ENCODE data around the gene PARK7.

Gene PARK7

DNA sequence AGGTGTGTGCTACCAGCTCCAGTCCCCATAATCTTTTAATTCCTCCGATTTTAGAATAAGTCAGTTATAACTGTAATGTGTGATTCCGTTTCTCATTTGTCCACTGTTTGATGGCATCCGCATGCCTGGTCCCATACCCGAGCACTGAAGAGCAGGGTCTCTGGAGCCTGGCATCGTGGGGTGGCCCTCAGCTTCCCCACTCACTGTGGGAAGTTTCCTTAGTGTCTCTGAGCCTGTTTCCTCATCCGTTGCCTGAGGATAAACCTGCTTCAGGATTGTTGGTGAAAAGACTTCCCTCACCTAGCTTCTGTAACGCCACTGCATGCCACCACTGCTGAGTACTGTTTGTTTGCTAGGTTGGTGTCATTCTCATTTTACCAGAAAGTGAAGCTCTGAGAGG is 19.5 kb downstream of the PARK7 start:
- no peak for DNase-seq (ENCODE audit: low read depth in 1 of 2, low spot score in 1 of 2)

DNA sequence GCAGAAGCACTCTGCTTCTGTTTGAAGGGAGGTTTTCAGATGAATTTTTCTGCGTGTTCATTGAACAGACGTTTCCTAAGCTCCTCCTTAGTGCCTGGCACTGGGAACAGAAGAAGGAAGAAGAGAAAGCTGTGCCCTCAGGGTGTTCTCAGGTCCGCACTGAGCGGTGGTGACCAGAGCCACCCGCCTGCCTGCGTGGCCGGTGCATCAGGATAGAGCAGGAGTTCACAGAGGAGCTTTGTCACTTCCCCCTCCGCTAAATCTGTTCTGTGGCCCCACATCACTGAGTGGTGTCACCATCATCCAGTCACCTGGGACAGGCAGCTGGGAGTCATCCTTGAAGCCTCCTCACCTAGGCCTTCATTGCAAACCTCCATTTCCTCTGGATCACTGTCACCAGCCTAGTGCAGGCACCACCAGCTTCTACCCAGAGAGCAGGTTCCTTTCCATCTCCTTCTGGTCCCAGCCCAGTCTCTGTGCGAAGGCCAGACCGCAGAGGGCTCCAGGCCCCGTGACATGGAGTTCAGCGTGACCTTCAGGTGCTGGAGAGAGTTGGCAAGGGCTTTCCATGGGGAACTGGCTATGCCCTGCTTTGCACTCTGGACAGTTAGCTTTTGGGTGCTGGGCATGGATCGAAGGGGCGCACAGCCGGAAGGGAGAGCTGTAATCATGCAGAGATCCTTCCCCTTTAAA is 21.7 kb downstream of the PARK7 start:
- no peak for DNase-seq (ENCODE audit: low read depth in 1 of 2, low spot score in 1 of 2)

DNA sequence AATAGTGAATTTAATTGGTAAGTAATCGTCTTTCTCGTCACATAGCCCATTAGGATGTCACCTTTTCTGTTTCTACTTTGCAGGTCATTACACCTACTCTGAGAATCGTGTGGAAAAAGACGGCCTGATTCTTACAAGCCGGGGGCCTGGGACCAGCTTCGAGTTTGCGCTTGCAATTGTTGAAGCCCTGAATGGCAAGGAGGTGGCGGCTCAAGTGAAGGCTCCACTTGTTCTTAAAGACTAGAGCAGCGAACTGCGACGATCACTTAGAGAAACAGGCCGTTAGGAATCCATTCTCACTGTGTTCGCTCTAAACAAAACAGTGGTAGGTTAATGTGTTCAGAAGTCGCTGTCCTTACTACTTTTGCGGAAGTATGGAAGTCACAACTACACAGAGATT is 23.3 kb downstream of the PARK7 start:
- DNase-seq (ENCODE audit: low read depth in 1 of 2, low spot score in 1 of 2) = no peak

DNA sequence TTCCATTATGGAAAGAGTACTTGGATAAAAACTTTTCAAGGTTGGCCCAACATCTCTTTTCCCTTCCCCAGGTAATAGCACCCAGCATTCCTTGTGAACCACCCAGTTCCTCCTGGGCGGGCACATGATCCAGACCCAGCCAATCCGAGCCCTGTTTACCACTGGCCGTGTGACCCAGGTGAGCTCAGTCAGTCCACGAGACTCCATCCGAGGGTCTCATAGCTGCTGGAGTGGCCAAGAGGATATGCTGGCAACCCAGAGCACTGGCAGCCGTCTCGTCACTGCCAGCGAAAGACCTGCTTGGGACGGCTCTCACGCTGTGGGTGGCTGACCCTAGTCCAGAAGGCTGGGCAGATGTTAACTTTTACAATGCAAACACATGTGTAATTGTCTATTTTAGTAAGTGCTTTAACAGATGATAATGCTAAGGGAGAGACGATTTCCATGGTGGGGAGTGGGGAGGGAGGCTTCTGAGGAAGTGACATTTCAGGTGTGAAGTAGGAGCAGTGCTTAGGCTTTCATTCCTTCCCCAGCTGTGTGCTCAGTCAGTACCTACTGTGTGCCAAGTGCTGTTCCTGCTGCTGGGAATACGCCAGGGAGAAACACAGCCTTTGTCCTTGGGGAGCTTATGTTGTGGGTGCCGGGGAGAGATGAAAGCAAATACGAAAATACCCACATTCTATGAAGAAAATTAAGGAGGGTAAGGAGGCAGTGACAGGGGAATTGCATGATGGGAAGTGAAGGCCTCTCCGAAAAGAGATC is 24.5 kb downstream of the PARK7 start:
- no peak for DNase-seq (ENCODE audit: low read depth in 1 of 2, low spot score in 1 of 2)

DNA sequence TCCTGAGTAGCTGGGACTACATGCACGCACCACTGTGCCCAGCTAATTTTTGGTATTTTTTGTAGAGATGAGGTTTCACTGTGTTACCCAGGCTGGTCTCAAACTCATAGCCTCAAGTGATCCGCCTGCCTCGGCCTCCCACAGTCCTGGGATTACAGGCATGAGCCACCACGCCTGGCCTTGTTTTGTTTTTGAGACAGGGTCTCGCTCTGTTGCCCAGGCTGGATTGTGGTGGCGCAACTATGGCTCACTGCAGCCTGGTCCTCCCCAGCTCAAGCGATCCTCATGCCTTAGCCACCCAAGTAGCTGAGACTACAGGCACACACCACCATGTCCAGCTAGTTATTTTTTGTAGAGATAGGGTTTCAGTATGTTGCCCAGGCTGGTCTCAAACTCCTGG is 26.0 kb downstream of the PARK7 start:
- no peak for DNase-seq (ENCODE audit: low read depth in 1 of 2, low spot score in 1 of 2)

DNA sequence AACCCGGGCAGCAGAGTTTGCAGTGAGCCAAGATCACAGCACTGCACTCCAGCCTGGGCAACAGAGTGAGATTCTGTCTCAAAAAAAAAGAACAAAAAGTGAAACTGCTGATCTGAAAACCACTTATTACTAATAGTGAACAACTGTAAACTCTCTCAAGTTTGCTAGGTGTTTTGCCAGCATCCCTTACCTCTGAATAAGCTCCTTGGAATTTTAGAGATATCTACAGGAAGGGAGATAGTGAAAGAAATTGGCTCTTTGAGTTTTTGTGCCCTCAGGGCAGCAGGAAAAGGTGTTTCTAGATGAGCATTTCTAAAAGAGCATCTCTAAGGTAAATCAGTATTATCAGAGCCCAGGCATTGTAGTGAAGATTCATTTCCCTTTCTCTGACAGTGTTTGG is 27.1 kb downstream of the PARK7 start:
- no peak for DNase-seq (ENCODE audit: low read depth in 1 of 2, low spot score in 1 of 2)

DNA sequence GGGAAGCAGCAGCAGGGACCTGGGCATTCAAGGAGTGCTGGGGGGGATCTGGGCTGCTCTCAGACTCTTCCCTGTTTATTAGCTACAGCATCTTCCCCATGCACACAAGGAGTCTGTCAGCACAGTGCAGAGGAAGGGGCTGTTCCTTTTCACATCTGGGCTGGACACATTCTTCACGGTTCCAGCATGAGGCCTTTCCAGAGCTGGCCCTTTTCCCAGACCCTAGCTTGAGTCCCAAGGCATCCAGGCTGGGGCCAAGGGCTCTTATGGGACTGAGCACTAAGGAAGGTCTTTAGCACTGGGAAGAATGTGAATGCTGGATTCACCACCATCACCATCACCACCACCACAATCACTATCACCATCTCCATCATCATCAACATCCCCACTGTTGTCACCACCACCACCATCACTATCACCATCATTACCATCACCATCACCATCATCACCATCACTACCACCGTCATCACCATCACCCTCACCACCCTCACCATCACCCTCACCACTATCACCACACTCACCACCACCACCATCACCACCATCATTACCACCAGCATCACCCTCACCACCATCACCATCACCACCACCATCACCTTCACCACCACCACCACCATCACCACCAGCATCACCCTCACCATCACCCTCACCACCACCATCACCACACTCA is 28.4 kb downstream of the PARK7 start:
- DNase-seq (ENCODE audit: low read depth in 1 of 2, low spot score in 1 of 2) = no peak

DNA sequence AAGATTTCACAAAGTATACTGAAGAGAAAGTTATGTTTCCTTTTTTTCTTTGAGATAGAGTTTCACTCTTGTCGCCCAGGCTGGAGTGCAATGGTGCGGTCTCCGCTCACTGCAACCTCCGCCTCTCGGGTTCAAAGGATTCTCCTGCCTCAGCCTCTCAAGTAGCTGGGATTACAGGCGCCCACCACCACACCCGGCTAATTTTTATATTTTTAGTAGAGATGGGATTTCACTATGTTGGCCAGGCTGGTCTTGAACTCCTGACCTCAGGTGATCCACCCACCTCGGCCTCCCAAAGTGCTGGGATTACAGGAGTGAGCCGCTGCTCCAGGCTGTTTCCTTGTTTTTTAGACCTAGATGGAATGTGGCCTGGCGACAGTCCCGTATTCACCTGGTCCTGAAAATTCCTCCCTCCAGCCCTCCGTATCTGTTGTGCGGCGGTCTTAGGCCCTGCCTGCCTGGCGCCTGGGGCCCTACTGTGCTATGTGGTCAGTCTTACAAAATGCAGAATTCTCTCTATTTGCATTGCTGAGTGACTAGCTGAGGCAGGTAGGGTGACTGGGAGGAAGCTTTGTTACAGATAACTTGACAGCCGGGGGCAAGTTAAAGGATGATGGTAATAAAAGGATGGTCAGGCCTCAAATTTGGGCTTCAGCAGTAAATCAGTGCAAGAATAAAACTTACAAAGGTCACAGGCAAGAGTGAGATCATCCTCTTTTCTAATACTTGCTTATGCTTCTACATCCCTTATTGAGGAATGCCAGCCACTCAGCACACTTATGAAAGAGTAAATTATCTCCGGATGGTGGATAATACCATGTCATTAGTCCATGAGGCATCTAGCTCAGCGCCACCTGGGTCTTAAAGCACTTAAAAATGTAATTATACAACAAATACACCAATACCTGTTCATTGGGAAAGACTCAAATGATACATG is 30.3 kb downstream of the PARK7 start:
- DNase-seq (ENCODE audit: low read depth in 1 of 2, low spot score in 1 of 2) = no peak

DNA sequence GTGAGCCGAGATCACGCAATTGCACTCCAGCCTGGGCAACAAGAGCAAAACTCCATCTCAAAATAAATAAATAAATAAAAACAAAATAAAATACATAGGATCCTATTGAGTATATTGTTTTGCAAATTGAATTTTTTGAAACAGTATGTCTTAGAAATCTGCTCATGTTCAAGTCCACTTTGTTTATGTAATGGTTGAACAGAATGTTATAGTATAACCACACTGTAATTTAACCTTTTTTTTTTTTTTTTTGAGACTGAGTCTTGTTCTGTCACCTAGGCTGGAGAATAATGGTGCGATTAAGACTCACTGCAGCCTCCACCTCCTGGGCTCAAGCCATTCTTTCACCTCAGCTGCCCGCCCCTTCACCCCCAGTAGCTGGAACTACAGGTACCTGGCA is 31.4 kb downstream of the PARK7 start:
- DNase-seq (ENCODE audit: low read depth in 1 of 2, low spot score in 1 of 2) = no peak

DNA sequence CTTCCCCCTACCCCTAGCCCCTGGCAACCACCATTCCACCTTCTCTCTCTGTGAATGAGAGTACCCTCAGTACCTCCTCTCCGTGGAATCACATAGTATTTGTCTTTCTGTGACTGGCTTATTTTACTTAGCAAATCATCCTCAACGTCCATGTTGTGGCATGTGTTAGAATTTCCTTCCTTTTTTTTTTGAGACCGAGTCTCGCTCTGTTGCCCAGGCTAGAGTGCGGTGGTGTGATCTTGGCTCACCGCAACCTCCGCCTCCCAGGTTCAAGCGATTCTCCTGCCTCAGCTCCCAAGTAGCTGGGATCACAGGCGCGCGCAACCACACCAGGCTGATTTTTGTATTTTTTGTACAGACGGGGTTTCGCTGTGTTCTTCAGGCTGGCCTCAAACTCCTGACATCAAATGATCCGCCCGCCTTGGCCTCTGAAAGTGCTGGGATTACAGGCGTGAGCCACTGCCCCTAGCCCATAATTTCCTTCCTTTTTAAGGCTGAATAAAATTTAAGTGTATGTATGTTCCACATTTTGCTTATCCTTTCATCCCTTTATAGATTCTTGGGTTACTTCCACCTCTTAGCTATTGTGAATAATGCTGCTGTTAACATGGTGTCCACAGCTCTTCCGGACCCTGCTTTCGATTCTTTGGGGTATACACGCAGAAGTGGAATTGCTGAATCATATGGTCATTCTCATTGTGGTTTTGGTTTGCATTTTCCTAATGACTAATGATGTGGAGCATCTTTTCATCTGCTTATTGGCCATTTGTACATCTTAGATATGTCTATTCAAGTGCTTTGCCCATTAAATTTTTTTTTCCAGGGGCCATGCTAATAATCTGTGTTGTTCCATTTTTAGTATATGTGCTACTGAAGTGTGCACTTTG is 32.3 kb downstream of the PARK7 start:
- no peak for DNase-seq (ENCODE audit: low read depth in 1 of 2, low spot score in 1 of 2)

DNA sequence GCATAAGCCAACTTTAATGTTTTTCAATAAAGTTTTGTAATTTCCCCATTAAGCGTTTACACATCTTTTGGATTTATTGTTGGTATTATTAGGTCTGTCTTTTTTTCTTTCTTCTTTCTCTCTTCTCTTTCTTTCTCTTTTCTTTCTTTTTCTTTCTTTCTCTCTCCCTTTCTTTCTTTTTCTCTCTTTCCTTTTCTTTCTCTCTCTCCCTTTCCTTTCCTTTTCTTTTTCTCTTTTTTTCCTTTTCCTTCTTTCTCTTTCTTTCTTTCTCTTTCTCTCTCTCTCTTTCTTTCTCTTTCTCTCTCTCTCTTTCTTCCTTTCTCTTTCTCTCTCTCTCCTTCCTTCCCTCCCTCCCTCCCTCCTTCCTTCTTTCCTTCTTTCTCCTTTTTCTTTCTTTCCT is 33.3 kb downstream of the PARK7 start:
- DNase-seq (ENCODE audit: low read depth in 1 of 2, low spot score in 1 of 2) = no peak

DNA sequence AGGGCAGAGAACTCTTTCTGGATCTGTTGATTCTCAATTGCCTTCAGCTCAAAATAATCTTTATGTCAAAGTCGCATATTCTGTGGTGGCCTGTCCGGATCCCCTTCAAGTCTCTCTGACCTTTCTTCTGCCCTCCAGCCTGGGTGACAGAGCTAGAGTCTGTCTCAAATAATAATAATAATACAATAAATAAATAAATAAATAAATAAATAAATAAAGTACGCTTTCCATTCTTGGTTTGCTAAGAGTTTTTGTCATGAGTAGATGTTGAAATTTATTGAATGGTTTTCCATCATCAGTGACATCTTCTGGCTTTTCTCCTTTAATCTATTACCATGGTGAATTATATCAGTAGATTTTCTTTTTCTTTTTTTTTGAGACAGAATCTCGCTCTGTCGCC is 33.9 kb downstream of the PARK7 start:
- no peak for DNase-seq (ENCODE audit: low read depth in 1 of 2, low spot score in 1 of 2)

DNA sequence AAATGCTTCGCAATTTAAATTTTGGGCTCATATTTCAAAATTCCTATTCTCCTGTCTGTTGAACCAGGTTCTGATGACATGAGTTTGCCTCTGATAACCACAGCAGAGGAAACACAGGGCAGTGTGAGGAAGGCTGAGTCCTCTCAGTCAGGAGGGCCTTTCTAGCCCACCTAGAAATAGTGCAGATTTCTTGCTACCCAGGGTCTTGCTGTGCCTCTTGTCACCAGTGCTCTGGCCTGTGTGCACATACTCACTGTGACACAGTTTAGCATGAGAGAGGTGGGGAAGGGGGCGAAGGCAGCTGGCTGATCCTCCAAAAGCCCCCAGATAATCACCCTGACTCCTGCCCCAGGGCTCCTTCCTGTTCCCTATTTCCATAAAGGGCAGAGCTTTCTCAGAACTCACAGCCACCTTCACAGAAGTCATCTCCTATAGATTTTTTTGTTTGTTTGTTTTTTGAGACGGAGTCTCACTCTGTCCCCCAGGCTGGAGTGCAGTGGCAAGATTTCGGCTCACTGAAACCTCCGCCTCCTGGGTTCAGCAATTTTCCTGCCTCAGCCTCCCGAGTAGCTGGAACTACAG is 40.9 kb downstream of the PARK7 start:
- no peak for DNase-seq (ENCODE audit: low read depth in 1 of 2, low spot score in 1 of 2)

DNA sequence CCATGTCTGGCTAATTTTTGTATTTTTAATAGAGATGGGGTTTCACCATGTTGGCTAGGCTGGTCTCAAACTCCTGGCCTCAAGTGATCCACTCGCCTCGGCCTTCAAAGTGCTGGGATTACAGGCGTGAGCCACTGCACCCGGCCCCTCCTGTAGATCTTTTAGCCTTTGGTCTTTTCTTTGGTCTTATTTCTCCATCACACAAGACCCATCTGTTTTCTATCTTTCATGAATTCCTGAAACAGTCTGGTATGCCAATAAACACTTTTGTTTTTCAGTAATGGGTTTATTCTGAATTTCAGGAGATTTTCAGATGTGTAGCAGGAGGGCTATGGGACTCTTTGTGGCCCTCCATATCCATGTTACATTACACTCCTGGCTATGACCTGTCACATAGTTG is 41.4 kb downstream of the PARK7 start:
- DNase-seq (ENCODE audit: low read depth in 1 of 2, low spot score in 1 of 2) = no peak

DNA sequence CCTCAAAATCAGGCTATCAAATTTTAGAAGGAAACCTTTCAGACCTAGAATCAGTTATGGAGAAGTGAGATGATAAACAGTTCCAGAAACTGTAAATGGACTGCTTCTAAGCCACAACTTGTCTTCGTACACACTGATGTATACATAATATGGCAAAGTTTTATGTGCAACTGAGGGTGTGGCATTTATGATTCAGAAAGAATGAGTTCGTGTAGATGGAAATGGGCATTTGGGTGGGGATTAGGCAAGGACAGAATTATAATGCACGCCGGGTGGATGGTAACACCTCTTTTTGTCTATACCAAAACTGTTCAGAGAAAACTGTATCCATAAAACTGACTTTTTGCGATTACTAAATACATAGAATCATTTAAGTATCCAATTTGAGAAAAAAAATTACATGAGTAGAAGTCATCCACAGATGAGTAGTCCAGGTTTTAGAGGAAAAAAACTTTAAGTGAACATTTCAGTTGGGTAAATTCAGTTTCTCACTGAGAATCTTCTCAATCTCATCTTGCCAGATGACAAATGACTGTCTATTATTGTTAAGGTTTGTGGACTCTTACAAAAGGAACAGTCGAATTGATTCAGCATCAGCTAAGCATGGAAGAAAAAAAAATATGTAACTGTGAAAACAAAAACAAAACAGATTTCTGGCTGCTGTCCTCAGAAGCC is 42.1 kb downstream of the PARK7 start:
- DNase-seq (ENCODE audit: low read depth in 1 of 2, low spot score in 1 of 2) = no peak

DNA sequence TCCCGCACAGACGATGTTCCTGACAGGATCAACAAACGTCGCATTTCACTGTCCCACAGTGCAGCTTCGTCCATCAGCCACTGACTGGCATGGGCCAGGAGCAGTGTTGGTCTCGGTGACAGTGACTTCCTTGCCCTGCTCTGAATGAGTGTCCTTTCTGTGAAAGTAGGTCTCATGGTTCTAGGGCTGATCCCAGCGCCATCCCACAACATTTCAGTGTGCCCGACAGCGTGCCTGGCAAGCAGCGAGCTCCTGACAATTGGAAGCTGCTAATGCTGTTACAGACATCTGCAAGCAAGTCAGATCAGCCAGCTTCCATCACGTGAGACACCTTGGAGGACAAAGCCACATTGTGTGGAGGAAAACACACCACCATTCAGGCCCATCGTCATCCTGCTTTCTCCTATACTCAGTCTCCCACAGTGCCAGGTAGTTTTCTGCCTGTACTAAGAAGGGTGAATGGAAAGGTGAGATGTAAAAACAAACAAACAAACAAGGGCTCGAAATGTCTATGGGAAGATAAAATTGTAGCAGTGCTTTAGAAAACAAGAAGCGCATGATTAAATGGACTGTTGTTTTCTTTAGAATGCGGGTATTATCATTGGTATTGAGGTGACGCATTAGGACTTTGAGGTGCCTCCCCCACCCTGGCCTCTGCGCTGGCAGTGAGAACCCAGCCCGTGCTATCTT is 42.7 kb downstream of the PARK7 start:
- no peak for DNase-seq (ENCODE audit: low read depth in 1 of 2, low spot score in 1 of 2)

DNA sequence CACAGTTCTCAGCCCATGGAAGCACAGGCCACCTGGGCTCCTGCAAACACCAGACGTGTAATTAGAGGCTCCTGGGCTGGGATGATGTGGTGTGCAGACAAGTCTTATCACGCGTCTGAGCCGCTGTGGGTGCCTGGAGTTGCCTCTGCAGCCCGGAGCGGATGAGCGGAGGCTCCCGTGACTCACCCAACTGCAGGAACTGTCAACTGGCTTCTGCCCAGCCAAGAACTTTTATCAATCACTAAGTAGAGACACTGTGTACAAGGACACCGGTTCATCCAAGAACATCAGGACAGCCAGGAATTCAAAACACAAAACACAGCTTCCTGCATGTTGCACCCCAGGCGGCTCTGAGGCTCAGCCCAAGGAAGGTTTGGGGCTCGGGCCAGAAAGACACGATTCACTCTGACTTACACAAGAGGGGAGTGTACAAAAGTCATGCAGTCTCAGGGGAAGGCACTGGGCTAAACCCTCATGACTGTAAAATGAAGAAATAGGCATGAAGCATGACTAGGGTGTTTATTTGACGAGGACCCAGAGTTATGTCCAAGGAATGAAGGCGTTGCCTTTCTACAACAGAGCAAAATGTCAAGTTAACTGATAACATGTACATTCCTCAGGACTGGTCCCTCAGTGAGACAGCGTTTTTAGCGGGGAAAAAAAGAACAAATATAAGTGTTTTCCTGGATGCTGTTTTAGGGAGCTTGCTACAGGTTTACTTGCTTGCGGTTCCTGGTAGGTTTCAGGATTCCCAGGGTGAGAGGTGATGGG is 43.5 kb downstream of the PARK7 start:
- no peak for DNase-seq (ENCODE audit: low read depth in 1 of 2, low spot score in 1 of 2)

Data from activated CD4-positive, alpha-beta T cell treated with anti-CD3 and anti-CD28 coated beads, Interleukin-2, amount 50 U/mL, for 24 hours (primary cell).